GM19468 (cell line): Measurements from ENCODE around the gene SLC49A3.
"Not testable (repeated sequence)": the region's sequence is repeated elsewhere in the genome, so short reads cannot be mapped to it uniquely, and the experiment has no call there.

Experiments
- ATAC-seq: cut with Tn5 transposase; IDR thresholded peaks from one replicate; pipeline ENCODE4 v1.9.1; 2021; ENCODE audit warnings: mild to moderate bottlenecking, moderate library complexity, moderate number of reproducible peaks; ENCODE audit not compliant: unreplicated experiment; ENCODE audit errors: extremely low read depth

The SLC49A3 gene

GRCh38 chr4:669806-670559 is 19.0 kb downstream of the SLC49A3 start:
- ATAC-seq, result not testable (repeated sequence)

- ATAC-seq, result not testable (repeated sequence)
Measured at GRCh38 chr4:668219-668618, 20.7 kb downstream of the SLC49A3 start.

- ATAC-seq, result no peak
Measured at GRCh38 chr4:667545-667925, 21.4 kb downstream of the SLC49A3 start.

GRCh38 chr4:666822-667544 is 22.0 kb downstream of the SLC49A3 start:
- ATAC-seq, result no peak

- no peak for ATAC-seq
Measured at GRCh38 chr4:666436-666810, 22.5 kb downstream of the SLC49A3 start.

GRCh38 chr4:665751-666435 is 23.1 kb downstream of the SLC49A3 start:
- ATAC-seq, result no peak

GRCh38 chr4:665381-665750 is 23.6 kb downstream of the SLC49A3 start:
- ATAC-seq, result no peak

- ATAC-seq, result no peak
Measured at GRCh38 chr4:664713-665231, 24.2 kb downstream of the SLC49A3 start.

GRCh38 chr4:663438-664428 is 25.2 kb downstream of the SLC49A3 start:
- no peak for ATAC-seq

- ATAC-seq, result no peak
Measured at GRCh38 chr4:663046-663437, 25.9 kb downstream of the SLC49A3 start.

- ATAC-seq, result no peak
Measured at GRCh38 chr4:661881-662761, 26.8 kb downstream of the SLC49A3 start.

GRCh38 chr4:661231-661630 is 27.7 kb downstream of the SLC49A3 start:
- no peak for ATAC-seq

- no peak for ATAC-seq
Measured at GRCh38 chr4:660401-660800, 28.6 kb downstream of the SLC49A3 start.

GRCh38 chr4:659851-660250 is 29.1 kb downstream of the SLC49A3 start:
- ATAC-seq, result no peak

- no peak for ATAC-seq
Measured at GRCh38 chr4:658681-659667, 30.0 kb downstream of the SLC49A3 start.

GRCh38 chr4:657834-658667 is 30.9 kb downstream of the SLC49A3 start:
- ATAC-seq, result no peak

- ATAC-seq, result no peak
Measured at GRCh38 chr4:657338-657833, 31.6 kb downstream of the SLC49A3 start.
